GM21619 (cell line): Measurements from ENCODE around the gene CLDND2.

ENCODE experiments used
- ATAC-seq: cut with Tn5 transposase; IDR thresholded peaks from one replicate; pipeline ENCODE4 v1.9.1; 2021; ENCODE audit not compliant: unreplicated experiment

Gene CLDND2

DNA sequence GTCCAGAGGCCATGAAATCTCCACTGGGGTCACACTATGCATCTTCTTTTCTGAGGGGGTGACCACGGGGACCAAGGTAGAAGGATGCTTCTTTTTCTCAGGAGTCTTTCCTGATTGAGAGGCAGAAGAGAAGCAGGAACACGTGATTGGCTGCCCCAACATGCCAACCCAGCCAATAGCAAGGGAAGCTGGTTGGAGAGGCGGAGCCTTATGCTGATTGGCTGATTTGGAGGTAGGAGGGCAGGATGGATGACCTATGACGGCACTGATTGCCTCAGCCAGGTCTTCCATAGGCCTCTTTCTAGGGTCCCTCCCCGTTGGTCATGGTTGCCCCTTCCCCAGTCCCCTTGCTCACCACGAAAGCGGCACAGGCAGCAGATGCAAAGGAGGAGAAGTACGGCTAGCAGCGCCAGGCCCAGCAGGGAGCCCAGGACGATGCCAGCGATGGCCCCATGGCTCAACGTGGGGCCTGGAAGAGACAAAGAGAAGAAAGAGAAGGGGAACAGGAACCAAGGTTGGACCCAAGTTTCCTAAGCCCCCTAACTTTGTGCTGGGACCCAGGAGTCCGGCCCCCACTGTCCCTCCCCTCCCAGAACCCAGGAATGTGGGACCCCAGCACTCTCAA is 34.9 kb downstream of the CLDND2 start:
- no peak for ATAC-seq

DNA sequence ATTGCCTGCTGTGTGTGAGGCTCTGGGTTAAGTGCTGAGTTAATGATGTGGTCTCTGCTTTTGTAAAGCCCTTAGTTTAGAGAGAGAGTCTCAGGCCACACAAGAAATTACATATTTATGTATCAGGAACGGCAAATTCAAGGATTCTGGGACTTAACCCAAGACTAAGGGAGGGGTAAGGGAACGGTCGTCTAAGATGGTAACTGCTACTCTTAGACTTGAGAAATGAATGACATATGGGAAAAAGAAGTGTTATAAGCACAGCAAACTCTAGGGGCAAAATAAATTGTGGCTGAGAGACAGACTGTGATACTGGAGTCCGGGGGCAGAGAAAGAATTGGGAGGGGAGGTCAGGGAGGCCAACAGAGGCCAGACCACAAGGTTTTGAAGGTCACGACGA is 37.1 kb downstream of the CLDND2 start:
- no peak for ATAC-seq

DNA sequence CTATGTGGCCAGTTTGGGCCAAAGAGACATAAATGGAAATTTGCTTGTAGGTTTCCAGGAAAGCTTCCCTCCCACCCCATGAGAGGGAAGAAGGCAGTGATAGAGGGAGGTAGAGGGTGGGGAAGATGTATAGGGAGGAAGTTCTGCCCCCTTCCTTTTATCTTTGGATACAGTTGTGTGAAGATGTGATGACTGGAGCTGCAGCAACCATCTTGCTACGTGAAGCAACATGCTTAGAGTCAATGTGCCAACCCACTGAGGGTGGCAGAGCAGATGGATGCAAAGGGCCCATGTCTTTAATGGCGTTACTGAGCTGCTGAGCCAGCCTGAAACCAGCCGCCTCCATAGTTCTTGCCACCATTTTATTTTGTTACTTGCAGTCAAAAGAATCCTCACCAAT is 37.6 kb downstream of the CLDND2 start:
- no peak for ATAC-seq

DNA sequence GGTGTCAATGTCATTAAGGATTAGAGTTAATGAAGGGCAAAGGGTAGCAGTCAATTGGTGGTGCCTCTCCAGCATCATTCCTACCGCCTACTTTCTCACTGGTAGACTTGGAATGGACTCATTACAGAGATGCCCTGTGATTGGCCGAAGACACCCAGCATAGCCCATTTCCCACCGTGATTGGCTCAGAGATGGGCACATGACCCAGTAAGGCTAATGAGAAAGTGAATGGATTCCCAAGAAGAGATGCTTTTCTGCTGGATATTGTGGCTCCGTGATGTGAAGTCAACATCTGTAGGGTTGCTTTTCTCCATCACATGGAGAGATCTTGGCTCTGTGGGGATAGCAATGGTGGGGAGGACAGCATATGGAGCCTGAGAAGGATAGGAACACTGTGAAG is 38.4 kb downstream of the CLDND2 start:
- ATAC-seq = no peak

DNA sequence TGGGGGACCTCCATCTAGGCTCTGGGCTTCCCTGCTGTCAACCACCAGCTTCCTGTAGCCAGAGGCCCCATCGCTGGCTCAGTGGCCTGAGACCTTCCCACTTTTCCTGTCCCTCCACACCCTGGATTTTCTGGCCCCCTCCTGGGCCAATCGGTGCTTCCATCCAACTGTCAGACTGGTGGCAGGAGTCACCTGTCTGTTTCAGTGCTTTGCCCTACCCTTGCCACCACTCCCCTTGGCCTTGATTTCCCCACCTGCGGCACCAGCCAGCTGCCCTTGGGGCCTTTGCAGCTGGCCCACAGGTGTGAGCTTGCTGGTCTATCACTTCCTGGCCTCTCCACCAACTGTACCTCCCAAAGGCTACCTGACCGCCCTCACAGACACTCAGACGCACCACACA is 39.4 kb downstream of the CLDND2 start:
- no peak for ATAC-seq

DNA sequence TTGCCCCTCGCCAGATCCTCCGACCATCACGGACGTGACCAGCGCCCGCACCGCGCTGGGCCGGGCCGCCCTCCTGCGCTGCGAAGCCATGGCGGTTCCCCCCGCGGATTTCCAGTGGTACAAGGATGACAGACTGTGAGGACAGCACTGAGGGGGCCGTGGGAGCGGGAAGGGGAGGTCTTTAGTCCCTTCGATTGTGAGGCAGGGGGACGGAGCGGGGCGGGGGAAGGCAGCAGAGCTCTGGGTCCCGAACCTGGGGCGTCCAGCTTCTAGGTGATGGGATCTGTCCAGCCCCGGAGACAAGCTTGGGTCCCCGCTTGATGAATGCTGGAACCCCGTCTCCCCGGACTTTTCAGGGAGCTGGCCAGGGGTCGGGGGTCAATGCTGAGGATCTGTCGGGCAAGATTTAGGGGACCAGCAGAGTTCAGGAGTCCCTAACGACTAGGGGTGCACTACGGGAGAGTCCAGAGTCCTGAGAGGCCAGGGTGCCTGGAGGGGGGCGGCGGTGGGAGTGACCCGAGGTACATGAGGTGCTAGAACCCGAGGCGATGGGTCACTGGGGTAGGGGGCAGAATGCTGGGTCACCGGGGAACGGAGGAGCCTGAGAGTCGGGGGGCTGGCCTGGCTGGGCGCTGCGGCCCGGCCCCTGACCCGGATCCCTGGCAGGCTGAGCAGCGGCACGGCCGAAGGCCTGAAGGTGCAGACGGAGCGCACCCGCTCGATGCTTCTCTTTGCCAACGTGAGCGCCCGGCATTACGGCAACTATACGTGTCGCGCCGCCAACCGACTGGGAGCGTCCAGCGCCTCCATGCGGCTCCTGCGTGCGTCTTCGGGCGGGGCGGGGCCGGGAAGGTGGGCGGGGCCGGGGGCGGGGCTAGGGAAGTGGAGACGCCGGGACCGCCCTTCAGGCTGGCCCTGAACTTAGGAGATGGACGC is 41.5 kb downstream of the CLDND2 start:
- ATAC-seq = no peak

DNA sequence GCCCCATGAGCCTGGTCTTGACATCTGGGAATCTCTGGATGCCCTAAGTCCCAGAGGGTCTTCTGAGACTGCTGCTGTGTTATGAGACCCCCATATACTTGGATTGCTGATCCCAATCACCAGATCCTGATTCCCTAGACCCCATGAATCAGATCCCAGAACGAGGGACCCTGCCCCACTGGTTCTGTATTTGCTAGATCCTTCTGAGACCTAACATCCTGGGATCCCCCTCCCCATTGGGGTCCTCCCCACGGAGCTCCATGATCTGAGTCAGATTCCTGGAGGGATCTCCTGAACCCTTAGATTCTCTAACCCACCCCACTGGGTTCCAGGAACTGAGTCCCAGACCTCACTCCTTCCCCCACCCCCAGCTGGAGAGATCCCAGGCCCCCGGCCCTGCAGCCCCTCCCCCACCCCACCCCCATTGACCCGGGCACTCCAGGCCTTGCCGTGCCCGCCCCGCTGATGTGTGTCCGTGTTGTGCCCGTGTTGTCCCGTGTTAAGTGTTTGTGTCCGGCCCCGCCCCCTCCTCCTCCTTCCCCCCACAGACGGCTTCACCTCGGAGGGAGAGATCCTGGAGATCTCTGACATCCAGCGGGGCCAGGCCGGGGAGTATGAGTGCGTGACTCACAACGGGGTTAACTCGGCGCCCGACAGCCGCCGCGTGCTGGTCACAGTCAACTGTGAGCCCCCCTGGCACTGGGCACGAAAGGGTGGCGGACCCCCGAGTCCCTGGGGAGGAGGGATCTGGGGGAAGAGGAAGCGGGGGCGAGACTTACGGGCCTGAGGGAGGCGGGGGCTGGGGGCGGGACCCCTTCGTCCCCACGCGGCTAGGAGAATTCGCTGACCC is 42.4 kb downstream of the CLDND2 start:
- ATAC-seq = no peak

DNA sequence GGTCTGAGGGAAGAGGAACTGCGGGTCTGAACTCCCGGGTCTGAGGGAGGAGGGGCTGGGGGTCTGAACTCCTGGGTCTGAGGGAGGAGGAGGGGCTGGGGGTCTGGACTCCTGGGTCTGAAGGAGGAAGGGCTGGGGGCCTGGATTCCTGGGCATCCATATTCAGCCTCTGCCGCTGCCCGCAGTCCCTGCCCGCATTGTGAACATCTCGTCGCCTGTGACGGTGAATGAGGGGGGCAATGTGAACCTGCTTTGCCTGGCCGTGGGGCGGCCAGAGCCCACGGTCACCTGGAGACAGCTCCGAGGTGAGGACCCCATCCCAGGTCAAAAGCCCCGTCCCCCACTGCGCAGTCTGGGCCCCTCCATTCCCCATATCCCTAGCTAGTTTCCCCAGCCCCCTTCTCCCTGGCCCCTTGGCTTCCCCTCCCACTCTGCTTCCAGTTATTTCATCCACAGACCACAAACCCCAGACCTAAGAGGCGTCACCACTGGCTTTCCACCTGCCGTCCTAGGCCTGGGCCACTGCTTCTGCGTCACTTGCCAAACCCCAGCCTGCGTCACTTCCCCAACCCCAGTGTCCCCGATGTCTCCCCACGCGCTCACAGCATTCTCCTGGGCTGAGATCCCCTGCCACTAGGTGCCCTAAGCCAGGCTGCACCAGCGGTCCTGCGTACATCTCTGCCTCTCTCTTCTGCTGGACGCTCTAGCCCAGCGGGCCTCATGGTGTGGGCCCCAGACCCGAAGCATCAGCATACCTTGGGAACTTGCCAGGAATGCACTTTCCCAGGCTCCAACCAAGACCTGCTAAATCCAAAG is 43.4 kb downstream of the CLDND2 start:
- ATAC-seq = no peak

DNA sequence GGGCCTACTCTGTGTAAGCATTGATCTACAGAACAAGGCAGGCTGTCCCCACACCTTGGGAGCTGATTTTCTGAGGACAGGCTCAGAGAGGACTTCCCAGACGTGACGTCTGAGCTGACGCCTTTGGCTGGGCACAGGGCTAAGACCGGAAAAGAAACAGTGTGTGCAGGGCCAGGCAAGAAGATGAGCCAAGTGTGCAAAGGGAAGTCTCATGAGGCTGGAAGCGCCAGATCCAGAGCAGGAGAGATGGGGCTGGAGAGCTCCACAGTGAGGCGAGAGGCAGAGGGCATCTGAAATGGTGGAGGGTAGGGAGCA is 44.7 kb downstream of the CLDND2 start:
- no peak for ATAC-seq

DNA sequence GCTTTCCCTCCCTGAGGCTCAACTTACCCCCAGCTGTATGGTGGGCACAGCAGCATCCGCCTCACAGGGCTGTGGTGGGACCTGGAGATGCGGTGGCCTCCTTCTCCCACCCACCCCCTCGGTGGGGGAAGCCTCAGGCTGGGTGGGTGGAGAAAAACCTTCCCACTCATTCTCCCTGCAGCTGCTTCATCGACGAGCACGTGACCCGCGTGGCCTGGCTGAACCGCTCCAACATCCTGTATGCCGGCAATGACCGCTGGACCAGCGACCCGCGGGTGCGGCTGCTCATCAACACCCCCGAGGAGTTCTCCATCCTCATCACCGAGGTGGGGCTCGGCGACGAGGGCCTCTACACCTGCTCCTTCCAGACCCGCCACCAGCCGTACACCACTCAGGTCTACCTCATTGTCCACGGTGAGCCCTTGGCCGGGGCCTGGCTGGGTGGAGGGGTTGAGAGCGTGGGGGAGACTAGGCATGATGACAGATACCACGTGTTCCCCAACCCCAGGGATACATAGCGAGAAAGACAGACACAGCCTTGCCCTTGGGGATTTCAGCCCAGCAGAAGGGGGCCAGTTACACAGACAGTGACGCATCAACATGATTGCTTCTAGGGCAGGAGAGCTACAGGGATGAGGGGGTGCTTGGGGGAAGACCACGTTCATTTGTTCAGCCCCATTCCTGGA is 45.2 kb downstream of the CLDND2 start:
- ATAC-seq = no peak

DNA sequence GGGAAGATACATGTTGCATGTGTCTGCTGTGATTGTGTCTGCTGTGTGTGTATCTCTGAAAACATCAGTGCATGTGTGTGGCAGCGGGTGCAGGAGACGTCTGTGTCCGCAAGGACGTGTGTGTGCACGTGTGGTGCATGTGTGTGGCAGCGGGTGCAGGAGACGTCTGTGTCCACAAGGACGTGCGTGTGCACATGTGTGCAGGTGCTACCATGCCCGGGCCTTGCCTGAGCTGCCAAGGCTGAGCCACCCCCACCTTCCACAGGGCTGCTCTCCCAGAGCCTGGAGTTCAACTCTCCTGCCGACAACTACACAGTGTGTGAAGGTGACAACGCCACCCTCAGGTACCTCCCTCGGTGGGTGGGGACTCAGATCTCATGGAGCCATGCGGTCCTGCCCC is 47.0 kb downstream of the CLDND2 start:
- ATAC-seq = no peak

DNA sequence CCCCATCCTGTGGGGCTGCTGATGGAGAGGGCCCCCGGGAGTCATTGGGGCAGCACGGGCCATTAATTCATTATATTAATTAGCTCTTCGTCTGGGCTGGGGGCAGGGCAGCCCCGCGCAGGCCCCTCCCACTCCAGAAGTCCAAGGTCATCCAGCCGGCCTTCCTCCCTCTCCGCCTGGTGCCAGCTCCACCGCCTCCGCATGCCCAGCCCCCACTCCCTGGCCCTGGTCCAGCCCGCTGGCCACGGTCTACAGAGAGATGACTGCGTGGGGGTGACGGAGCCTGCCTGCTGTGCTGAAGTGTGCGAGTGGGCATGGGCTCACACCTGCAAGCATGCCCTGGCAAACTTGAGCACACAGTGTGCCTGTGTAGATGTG is 48.5 kb downstream of the CLDND2 start:
- ATAC-seq = no peak

DNA sequence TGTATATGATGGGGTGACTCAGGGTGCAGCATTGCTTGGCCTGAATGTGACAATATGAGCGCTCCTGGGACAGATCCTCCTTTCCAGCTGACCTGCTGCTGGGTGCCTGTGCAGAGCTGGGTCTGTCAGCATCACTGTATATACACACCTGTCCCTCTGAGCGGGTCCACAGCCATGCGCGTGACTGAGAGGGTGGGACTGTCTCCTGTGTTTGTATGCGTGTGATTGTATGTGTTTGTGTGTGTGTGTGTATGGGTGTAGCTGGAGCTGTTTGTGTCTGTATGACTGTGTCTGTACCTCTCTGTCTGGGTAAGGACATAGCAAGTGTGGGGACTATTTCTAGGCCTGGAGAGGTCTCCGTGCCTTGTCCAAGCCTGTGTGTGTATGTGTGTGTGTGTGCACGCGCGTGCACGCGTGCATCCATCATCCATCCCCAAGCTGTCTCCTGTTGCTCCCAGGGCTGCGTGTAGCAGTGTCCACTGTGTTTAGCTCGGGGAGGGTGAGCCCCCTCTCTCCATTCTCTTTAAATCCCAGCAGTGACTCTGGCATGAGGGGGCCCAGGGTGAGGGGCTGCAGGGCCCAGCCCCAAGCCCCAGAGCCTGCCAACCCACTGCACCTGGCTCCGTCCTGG is 49.0 kb downstream of the CLDND2 start:
- ATAC-seq = no peak

DNA sequence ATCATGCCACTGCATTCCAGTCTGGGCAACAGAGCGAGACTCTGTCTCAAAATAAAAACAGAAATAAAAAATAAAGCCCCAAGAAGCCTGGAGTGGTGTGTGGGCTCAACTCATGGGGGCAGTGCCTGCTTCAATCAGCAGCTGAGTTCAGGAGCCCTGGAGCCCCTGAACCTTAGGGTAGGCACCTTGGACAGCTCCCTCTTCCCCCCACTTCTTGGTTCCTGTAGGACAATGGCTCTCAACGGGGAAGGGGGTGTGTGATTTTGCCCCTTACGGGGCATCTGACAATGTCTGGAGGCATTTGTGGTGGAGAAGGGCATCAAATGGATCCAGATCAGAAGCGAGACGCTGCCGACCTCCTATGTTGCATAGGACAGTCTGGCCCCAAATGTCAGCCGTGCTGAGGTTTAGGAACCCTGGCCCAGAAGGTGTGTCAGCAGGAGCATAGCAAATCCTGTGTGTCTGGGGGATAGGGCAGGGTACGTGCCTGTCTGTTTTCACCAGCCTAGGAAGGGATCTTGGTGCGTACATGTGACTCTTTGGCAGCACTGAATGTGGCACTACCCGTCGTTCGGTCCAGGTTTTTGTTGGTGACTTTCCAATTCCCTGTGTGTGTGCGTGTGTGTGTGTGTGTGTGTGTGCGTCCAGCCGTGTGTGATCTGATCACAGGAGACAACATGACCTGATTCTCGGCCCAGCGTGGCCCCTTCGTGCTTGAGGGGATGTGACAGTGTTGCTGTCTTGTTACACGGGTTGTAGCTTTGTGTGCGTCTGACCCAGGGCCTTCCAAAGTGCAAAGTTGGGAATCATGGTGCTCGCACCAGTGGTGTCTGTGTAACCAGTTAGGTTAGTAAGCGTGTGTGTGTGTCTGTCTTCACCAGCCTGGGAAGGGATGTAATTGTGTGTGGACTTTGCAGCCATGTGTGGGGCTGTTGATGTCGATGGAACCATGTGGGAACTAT is 49.8 kb downstream of the CLDND2 start:
- ATAC-seq = no peak

DNA sequence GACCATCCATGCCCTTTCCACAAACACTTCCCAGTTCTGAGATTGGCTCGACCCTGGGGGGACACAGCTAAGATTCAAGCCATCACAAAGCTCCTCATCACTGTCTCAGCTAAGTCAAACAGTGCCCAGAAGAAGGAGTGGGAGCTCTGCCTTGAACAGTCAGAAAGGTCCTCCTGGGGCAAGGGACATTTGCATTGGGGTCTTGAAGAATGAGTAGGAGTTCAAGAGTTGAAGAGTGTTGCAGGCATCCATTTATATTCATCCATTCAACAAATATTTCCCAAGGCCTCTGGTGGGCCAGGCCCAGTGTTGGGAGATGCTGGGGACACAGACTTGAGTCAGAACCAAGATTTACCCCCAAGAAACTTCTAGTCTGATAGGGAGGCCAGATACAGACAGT is 50.8 kb downstream of the CLDND2 start:
- no peak for ATAC-seq

DNA sequence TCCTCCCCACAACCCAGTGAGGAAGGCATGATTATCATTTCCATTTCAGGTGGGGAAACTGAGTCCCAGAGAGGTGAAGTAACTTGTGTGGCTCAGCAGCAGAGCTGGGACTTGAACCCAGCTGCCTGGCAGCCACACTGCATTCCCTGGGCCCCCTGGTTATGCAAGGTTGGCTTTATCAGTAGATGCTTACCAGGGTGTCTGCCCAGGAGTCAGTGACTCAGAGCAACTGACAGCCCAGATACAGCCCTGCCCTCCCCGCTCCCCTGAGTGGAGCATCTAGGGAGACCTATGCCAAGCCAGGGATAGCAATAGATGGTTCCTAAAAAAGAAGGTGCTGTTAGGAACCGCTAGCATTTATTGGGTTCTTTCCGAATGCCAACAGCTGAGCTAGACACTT is 51.4 kb downstream of the CLDND2 start:
- no peak for ATAC-seq
